Adrenal gland (tissue), 12 donors: ENCODE measurements around the gene UXS1. TPM values are rescaled to one million over a fixed set of nuclear protein-coding genes. Genes with fewer than 3 reads are reported as not detected.

ENCODE experiments used
- DNase-seq, 7 donors: peaks; one replicate each; pipeline ENCODE4 v3.0.0-alpha.2; 2019 to 2020
- H3K27ac ChIP-seq, 5 donors: fragments of 200-600 bp; sonication (generic) in 4 of 5; 1 replicate in 3 of 5; 2 replicates in 2 of 5; pipeline versions ENCODE4 v1.5.1 to v1.8.0; 2016 to 2020; ENCODE audit warnings: mild to moderate bottlenecking in 1 of 5
- H3K27me3 ChIP-seq: fragments of 200-600 bp; 2 replicates; pipeline ENCODE4 v1.8.0; 2021
- H3K36me3 ChIP-seq, 2 donors: fragments of 200-600 bp; replicated peaks in 1 of 2; 1 replicate in 1 of 2; 2 replicates in 1 of 2; pipeline versions ENCODE4 v1.5.1 to v1.8.0; 2018 to 2022
- H3K4me1 ChIP-seq, 2 donors: fragments of 200-600 bp; replicated peaks in 1 of 2; 1 replicate in 1 of 2; 2 replicates in 1 of 2; pipeline versions ENCODE4 v1.5.1 to v1.8.0; 2018 to 2021
- H3K4me3 ChIP-seq, 4 donors: fragments of 200-600 bp; sonication (generic) in 3 of 4; one replicate each; pipeline ENCODE4 v1.5.1; 2016 to 2018
- H3K9me3 ChIP-seq, 3 donors: fragments of 200-600 bp; sonication (generic) in 1 of 3; replicated peaks in 1 of 3; 1 replicate in 2 of 3; 2 replicates in 1 of 3; pipeline versions ENCODE4 v1.5.1 to v1.8.0; 2016 to 2021
- CTCF ChIP-seq, 6 experiments: fragments of 450-650 bp in 4 of 6; fragments of 200-600 bp in 2 of 6; sonication (generic) in 1 of 6; IDR thresholded peaks; 1 replicate in 5 of 6; 2 replicates in 1 of 6; pipeline versions ENCODE4 v1.5.1 to v1.8.0; 2016 to 2021; ENCODE audit warnings: antibody characterized with exemption in 6 of 6, mild to moderate bottlenecking in 2 of 6, moderate library complexity in 1 of 6
- POLR2A ChIP-seq, 2 donors: fragments of 450-650 bp; IDR thresholded peaks; one replicate each; pipeline ENCODE4 v1.6.1; 2017; ENCODE audit warnings: antibody characterized with exemption in 2 of 2, mild to moderate bottlenecking in 2 of 2, moderate library complexity in 1 of 2
- WGBS, 4 donors: extraction: QIAGEN DNeasy Blood & Tissue Kit in 2 of 4; methylation state at CpG; one replicate each; pipeline versions ENCODE4 v1.1.5 to v1.1.7; 2013 to 2017; 5-methylcytosine and 5-hydroxymethylcytosine counted together
- intact Hi-C, 2 donors: fragments of 100-400 bp; cut with DNase I; formaldehyde crosslinking; loops; one replicate each; pipeline versions ENCODE4 v1.14.1 to v1.15.0; 2022 to 2023
- polyA plus RNA-seq, 3 donors: library from polyadenylated mRNA; stranded (reverse); fragments of 200-250 nt in 2 of 3; fragments of 350-450 nt in 1 of 3; fragmentation: Illumina TruSeq in 1 of 3; extraction: RNeasy Lipid Tissue Mini Kit (QIAGEN cat#74804) in 1 of 3; gene quantifications; one replicate each; pipeline ENCODE4 v1.2.3, GENCODE V29; 2013 to 2014
- total RNA-seq, 9 donors: library from RNA; depleted of rRNA in 4 of 9; stranded (reverse); fragments of >200 nt in 4 of 9; fragments of 120-200 nt in 1 of 9; fragmentation: NEBNext Ultra II Directional in 1 of 9; extraction: Animal tissue kit (Norgen Biotek cat#: 25700) in 1 of 9; gene quantifications; one replicate each; pipeline versions ENCODE4 v1.1.0 to v1.2.4, GENCODE V29; 2013 to 2023
- donor health status: healthy with polysubstance abuse.
- donor health status: Bipolar disorder and iron deficiency.
- donor health status: DM: yes; HTN: yes; CAD: no.
- donor health status: DM: no; HTN: no; CAD: no.
- donor health status: DM: no; HTN: no; CAD: no.
- donor health status: DM: yes; HTN: yes; CAD: no.

UXS1 gene
- total and polyA plus RNA-seq, 12 donors, result 5.7 to 145 (median 22.3) TPM

GRCh38 chr2:106108351-106108750 is 85.8 kb downstream of the UXS1 start:
- peak in 3 of 7 donors; percentile 26 to 50 (median 30) for DNase-seq
- H3K9me3 ChIP-seq, result no peaks in the 10 kb centered on the region
- WGBS, 4 donors, result 43 to 77% (median 53%) methylated on average over 5 to 6 of the region's 6 CpGs
- H3K4me3 ChIP-seq, result no peak overlapping the region
- intact Hi-C loops, result loop anchor here (5.0 to 10.0 kb wide), 3 partner anchors 366 to 476 kb away; no protein-coding TSS in a partner anchor
- no peaks in the 10 kb centered on the region for H3K4me1 ChIP-seq
- H3K27ac ChIP-seq, result no peak overlapping the region
- H3K27me3 ChIP-seq, result no peaks in the 10 kb centered on the region
- H3K36me3 ChIP-seq, result no peaks in the 10 kb centered on the region
- no peak for TF ChIP-seq POLR2A (IDR thresholded peaks at IDR 0.05)
- peak in 4 of 6 experiments; percentile 14 to 38 (median 29) for TF ChIP-seq CTCF (IDR thresholded peaks at IDR 0.05)

- Histone ChIP-seq H3K4me3 (no peak overlapping the region), H3K27ac (no peak overlapping the region), H3K4me1 (no peaks in the 10 kb centered on the region), H3K36me3 (no peaks in the 10 kb centered on the region), H3K27me3 (no peaks in the 10 kb centered on the region), H3K9me3 (no peaks in the 10 kb centered on the region)
- intact Hi-C loops, result loop anchor here (5.0 to 10.0 kb wide), 3 partner anchors 367 to 477 kb away; no protein-coding TSS in a partner anchor
- WGBS, 4 donors, result 81 to 88% (median 83%) methylated on average over 5 to 14 of the region's 14 CpGs
- TF ChIP-seq POLR2A (IDR thresholded peaks at IDR 0.05) (no peak), CTCF (IDR thresholded peaks at IDR 0.05) (no peak)
- peak in 1 of 7 donors; percentile 41 for DNase-seq
Measured at GRCh38 chr2:106107509-106108131, 86.5 kb downstream of the UXS1 start.

GRCh38 chr2:106106622-106107508 is 87.2 kb downstream of the UXS1 start:
- H3K4me3 ChIP-seq, result no peak overlapping the region
- H3K9me3 ChIP-seq, result no peaks in the 10 kb centered on the region
- DNase-seq, result peak in 1 of 7 donors; percentile 41
- no peak for TF ChIP-seq POLR2A (IDR thresholded peaks at IDR 0.05)
- no peak for TF ChIP-seq CTCF (IDR thresholded peaks at IDR 0.05)
- H3K36me3 ChIP-seq, result no peaks in the 10 kb centered on the region
- H3K4me1 ChIP-seq, result no peaks in the 10 kb centered on the region
- WGBS, 4 donors, result 83 to 94% (median 89%) methylated on average over 7 to 12 of the region's 12 CpGs
- intact Hi-C loops, result loop anchor here (5.0 to 10.0 kb wide), 3 partner anchors 368 to 478 kb away; no protein-coding TSS in a partner anchor
- H3K27me3 ChIP-seq, result no peaks in the 10 kb centered on the region
- H3K27ac ChIP-seq, result no peak overlapping the region
